GM12865 (cell line): ENCODE data around the gene RINL.

Source experiments
- DNase-seq: peaks from one replicate; pipeline ENCODE4 v3.0.0; 2010; ENCODE audit warnings: low read depth
- H3K4me3 ChIP-seq: 2 replicates; pipeline ENCODE4 v1.5.1; 2011; ENCODE audit warnings: mild to moderate bottlenecking, low read depth, low read length, control low read depth
- TF ChIP-seq, protein P1 (sequence below): IDR thresholded peaks from 2 replicates; pipeline ENCODE4 v1.5.1; 2011; ENCODE audit warnings: low read length, control low read depth, low read depth, inconsistent platforms; ENCODE audit not compliant: insufficient read depth; ENCODE audit errors: missing control alignments

RINL gene

DNA sequence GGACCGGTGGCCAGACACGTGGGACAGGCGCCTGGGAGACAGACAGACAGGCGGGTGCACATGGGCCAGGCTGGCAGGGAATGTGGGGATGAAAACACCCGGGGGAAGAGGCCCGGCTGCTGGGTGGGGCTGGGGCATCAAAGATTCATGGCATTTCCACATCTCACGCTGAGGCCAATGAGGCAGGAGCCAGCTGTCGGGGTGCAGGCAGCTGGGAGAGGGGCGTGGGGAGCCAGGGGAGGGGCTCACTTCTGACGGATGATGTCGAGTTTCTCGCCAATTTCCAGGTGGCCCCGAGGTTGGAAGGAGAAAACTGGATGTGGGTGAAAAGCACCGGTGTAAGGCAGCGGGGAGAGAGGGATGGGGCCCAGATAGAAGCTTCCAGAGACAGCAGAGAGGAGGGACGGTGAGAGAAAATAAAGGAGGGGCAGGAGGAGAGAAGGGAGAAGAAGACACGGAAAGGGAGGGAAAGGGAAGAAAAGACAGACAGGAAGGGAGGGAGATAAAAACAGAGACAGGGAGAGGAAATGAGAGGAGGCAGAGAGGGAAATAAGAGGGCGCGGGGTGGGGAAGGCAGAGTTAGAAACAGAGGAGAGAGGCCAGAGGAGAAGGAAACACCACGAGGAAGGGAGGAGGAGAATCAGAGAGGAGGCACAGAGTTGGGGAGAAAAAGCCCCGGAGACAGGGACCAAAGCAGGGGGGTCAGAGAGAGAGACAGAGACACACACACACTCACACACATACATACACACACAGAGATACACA lies 41.9 kb upstream of the RINL start:
- TF ChIP-seq, protein P1, sequence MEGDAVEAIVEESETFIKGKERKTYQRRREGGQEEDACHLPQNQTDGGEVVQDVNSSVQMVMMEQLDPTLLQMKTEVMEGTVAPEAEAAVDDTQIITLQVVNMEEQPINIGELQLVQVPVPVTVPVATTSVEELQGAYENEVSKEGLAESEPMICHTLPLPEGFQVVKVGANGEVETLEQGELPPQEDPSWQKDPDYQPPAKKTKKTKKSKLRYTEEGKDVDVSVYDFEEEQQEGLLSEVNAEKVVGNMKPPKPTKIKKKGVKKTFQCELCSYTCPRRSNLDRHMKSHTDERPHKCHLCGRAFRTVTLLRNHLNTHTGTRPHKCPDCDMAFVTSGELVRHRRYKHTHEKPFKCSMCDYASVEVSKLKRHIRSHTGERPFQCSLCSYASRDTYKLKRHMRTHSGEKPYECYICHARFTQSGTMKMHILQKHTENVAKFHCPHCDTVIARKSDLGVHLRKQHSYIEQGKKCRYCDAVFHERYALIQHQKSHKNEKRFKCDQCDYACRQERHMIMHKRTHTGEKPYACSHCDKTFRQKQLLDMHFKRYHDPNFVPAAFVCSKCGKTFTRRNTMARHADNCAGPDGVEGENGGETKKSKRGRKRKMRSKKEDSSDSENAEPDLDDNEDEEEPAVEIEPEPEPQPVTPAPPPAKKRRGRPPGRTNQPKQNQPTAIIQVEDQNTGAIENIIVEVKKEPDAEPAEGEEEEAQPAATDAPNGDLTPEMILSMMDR = no peak
- no peak for DNase-seq
- no peak overlapping the region for H3K4me3 ChIP-seq

DNA sequence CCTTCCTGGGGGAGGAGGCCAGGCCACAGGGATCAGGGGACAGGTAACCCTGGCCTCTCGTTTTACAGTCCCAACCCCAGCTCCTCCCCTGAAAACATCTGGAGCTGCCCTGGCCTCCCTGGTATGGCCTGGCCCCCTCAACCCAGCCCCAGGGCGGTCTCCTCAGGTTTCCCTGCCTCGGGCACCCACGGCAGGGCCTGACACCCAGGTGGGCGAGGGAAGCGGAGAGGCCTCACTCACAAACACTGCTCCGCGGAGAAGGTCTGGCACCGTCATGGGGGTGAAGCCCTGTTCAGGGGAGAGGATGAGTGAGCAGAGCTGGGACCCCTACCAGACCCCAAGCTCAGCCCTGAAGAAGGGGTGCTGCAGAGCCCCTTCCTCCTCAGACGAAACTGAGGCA lies 40.5 kb upstream of the RINL start:
- no peak for DNase-seq
- TF ChIP-seq, protein P1 = no peak
- no peak overlapping the region for H3K4me3 ChIP-seq

DNA sequence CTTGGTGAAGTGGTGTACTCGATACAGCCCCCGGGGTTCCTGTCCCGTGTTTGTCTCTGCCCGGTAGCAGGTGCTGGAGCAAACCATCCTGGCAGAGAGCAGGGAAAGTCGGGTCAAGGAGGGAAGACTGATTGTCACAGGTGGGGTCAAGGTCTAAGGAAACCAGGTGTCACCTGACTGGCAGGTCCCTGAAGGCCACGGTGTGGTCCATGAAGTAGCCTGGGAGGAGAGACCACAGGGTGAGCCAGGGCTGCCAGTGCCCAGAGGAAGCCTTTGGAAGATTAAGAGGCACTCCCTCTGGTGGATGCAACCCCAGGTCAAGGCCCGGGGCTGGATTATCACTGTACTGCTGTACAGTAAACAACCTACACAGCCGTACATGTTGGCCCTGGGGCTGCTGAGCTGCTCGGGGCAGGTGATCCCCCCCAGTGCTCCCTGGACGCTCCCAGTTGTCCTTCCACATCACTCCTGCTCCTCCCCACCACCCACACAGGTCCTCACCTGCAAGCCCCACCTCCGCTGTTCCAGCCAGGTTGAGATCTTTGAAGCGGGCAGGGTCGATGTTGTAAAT lies 39.9 kb upstream of the RINL start:
- no peak for DNase-seq
- TF ChIP-seq, protein P1 = no peak
- H3K4me3 ChIP-seq = no peak overlapping the region

DNA sequence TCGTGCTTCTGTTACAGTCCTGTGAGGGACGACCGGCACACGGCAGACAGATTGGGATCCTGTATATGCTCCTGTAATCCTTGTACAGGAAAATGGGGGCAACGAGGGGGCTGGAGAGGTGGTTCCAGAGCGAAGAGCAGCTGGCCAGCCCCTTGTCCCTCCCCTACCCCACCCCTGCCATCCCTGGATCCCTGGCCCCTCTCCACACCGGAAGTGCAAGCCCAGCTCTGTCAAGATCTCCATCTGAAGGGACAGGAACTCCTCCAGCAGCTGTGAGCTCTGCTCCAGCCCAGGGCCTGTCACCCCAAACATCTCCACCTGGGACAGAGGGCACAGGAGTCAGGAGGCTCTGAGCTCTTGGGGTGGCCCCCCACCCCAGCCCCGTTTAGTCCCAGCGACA lies 39.4 kb upstream of the RINL start:
- DNase-seq = no peak
- no peak overlapping the region for H3K4me3 ChIP-seq
- TF ChIP-seq, protein P1 = no peak

DNA sequence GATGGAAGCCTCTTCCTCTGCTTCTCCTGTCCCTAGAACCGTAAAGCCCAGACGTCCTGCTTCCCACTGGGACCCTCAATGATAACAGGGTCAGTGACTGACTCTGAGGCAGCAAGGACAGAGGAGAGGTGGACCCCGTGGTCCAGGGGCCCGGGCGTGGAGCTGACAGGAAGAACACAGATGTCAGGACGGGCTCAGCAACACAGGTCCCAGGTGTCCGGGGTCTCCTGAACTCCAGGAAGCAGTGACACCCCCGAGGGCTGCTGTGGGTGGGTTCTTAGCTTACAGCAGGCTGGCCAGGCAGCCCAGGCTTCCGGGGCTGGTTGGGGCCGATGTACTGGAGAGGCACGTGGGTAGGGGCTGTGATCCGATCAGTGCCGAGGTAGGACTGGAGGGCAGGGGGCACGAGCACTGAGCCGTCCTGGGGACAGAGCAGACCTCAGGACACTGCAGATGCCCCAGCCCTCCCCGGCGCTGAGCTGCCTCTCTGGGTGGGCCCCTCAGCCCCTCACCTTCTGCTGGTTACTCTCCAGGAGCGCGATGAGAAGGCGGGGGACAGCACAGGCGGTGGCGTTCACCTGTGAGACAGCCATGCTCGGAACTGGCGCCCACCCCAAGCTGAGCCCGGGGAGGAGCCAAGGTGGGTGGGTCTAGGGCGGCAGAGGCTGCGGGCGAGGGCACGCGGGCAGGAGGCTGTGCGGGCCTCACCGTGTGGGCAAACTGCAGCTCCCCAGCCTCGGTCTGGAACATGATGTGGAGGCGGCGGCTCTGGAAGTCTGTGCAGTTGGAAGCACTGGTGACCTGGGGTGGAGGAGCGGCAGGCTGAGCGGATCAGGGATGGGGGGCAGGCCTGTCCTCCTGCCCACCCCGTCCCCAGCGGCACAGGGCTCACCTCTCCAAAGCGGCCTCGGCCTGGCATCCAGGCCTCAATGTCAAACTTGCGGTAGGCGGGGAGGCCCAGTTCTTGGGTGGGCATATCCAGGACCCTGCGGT lies 37.5 kb upstream of the RINL start:
- TF ChIP-seq, protein P1 = no peak
- DNase-seq = no peak
- H3K4me3 ChIP-seq = no peak overlapping the region

DNA sequence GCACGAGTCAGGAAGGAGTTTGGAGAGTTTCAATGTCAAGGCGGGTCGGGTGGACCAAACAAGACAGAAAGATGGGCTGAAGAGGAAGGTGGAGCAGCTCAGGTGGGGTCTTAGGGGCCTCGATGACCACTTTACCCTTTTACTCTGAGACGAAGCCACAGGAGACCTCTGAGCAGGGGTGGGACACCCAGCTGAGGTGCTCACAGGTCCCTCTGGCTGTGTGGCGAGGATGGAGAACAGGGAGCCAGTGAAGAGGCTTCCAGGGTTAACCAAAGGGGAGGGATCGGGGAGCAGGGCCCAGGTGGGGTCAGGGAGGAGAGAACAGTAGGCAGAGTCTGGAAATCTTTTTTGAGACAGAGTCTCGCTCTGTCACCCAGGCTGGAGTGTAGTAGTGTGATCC lies 35.9 kb upstream of the RINL start:
- no peak overlapping the region for H3K4me3 ChIP-seq
- TF ChIP-seq, protein P1 = no peak
- DNase-seq = no peak
